HG03439 (cell line): Measurements from ENCODE around the gene LARP1.
"Not testable (repeated sequence)": the region's sequence is repeated elsewhere in the genome, so short reads cannot be mapped to it uniquely, and the experiment has no call there.

Source experiments
- ATAC-seq: cut with Tn5 transposase; IDR thresholded peaks from one replicate; pipeline ENCODE4 v1.9.1; 2021; ENCODE audit warnings: mild to moderate bottlenecking, moderate library complexity; ENCODE audit not compliant: unreplicated experiment

Gene LARP1

GRCh38 chr5:154759868-154760267, 4.7 kb downstream of the LARP1 start:
- ATAC-seq = not testable (repeated sequence)

DNA sequence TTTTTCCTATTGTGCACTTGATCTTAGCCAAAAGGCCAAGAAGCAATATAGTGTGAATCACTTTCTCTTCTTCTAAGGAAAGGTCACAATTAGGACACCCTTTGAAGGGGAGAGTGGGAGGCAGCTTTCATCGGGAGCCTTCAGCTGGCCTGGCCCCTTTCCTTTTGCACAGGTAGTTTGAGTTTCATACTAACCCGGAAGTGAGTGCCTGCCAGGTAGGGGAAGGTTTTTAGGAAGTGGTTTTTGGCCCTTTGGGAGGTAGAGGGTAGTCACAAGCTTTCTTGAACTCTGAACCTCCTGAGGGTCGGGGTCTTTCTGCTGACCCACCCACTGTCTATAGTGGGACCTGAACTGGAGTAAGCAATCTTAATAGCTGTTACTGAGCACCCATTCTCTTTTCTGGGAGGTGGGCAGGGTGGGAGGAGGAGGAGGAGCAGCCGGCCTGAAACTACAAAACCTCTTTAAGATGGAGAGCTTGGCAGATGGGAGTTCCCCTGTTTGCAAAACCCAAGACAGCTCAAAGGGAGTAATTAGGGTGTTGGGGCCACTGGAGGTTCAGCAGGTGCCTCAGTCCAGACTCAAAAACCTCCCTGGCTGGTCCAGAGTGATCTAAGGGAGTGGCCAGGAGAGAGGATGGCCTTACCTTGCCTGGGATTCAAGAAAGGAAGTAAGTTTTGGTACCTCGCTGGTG, 6.0 kb downstream of the LARP1 start:
- peak; percentile 44 for ATAC-seq

GRCh38 chr5:154762261-154762660, 7.1 kb downstream of the LARP1 start:
- ATAC-seq = no peak

DNA sequence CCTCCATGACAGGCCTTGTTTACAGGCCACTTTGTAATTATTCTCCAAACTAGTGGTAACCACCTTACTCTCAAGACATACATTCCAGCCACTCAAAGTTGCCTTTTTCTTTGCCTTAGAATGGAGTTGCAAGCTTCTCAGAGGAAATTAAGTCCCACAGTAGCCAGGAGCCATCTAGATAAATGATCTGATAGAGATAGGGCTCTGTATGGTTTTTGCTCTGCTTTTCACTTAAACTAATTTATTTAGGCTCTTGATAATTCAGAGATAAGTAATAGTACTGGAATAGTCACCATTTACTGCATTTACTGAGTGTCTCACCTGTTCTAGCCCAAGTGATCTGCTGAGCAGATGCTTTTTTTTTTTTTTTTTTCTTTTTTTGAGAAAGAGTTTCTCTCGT, 7.5 kb downstream of the LARP1 start:
- ATAC-seq = no peak

- no peak for ATAC-seq
These were observed 9.8 kb downstream of the LARP1 start for GRCh38 chr5:154764967-154765366.

GRCh38 chr5:154765396-154765925, 10.3 kb downstream of the LARP1 start:
- ATAC-seq = no peak

GRCh38 chr5:154766558-154767281, 11.5 kb downstream of the LARP1 start:
- ATAC-seq = no peak

GRCh38 chr5:154767576-154767975, 12.4 kb downstream of the LARP1 start:
- no peak for ATAC-seq

DNA sequence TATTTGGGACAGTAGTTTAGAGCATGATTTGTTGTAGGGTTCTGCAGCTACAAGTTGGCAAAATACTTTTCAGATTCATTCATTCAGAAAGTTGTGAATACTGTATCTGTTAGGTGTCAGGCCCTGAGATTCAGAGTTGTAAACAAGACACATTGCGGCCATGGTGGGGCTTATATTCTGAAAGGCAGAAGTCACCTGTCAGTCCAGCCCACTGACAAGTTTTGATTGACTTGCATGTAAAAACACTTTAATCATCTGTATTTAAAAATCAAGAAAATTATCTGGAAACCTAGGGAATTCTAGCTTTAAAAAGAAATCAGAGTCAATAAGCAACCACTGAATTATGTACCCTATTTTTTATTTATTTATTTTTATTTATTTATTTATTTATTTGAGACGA, 13.0 kb downstream of the LARP1 start:
- no peak for ATAC-seq

GRCh38 chr5:154770111-154770510, 14.9 kb downstream of the LARP1 start:
- ATAC-seq = no peak

DNA sequence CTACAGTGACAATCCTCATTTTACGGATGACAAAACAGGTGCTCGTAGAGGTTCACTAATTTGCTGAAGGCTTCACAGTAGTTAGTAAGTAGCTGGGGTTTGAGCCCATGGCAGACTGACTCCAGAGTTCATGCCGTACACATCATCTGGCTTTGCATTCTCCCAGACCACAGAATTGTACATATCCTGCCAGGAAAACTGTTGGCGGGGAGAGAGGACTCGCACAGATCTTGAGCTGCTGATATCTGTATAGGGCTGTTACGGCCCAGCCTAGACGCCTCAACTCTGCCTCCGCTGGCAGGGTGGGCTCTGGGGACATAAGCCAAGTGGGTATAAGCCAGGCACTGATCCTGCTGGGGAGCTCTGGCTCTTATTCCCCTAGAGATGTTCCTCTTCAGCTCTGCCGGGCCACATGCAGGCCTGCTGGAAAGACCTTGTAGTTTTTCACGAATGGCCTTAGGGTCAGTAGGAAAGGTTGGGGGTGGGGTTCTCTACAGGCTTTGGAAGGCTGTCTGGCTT, 16.3 kb downstream of the LARP1 start:
- no peak for ATAC-seq

DNA sequence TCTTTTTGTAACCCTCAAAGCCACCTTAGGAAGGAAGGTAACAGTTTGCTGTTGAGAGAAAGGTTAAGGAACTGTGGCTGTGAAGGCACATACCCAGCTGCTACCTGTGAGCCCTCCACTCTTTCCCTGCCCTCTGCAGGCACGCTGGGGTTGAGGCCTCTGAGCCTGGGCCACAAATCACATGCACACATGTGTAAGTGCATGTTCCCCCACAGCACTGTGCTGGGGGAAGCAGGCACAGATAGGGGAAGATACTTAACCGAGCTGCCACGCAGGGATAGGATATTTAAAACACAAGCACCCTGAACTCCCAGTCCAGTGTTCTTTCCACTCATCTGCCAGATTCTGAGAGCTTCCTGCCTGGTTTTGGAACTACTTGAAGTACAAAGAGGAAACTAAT, 18.1 kb downstream of the LARP1 start:
- no peak for ATAC-seq

- no peak for ATAC-seq
These were observed 21.0 kb downstream of the LARP1 start for GRCh38 chr5:154776167-154776566.

DNA sequence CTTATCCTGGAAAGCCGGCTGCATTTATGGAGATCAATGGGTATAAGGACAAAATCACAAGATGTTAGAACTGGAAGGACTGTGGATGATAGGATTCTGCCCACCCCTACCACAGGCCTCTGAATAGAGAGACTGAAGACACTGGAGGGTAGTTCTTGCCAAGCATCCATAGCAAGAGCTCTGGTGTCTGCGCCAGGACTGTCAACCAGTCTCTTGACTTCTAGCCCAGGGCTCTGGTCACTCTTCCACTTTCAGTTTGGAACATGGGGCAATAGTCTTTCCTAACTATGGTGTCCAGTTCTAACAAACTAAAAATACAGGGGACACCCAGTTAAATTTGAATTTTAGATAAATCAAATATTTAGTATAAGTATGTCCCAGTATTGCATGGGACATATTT, 23.4 kb downstream of the LARP1 start:
- ATAC-seq = no peak

DNA sequence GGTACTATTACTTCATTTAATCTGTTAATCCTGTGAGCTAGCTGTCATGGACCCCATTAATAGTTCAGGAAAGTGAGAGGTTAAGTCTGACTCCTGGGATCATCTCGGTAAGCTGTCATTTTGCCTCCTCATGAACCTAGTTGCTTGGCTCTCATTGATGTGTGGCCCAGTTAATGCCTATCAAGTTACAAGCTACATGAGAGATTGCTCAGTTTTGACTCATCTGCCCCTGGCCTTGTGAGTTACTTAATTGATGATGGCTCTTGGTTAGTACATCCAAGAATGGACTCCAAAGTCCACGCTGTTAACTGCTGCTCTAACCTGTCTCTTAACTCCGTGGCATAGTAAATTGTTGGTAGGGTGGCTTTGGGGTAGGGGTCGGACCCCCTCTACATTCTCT, 23.9 kb downstream of the LARP1 start:
- ATAC-seq = no peak

DNA sequence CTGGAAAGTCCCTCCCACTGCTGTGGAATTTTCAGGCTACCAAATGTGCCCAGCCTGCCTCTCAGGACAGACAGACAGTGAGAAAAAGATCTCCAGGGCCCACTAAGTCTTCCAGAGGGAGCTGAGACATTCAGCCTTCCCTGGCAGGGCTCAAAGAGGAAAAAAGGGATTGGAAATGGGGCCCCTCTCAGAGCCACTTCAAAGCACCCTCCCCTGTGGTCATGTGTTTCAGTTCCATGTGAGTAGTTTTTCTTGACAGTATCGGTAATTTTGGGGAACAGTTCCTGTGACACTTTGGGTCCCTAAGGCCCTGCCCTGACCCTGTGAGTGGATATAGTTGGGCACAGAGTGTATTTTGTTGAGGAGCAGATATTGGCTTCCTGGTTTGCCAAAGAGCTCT, 25.0 kb downstream of the LARP1 start:
- ATAC-seq = no peak

GRCh38 chr5:154782326-154782725, 27.1 kb downstream of the LARP1 start:
- ATAC-seq = no peak

DNA sequence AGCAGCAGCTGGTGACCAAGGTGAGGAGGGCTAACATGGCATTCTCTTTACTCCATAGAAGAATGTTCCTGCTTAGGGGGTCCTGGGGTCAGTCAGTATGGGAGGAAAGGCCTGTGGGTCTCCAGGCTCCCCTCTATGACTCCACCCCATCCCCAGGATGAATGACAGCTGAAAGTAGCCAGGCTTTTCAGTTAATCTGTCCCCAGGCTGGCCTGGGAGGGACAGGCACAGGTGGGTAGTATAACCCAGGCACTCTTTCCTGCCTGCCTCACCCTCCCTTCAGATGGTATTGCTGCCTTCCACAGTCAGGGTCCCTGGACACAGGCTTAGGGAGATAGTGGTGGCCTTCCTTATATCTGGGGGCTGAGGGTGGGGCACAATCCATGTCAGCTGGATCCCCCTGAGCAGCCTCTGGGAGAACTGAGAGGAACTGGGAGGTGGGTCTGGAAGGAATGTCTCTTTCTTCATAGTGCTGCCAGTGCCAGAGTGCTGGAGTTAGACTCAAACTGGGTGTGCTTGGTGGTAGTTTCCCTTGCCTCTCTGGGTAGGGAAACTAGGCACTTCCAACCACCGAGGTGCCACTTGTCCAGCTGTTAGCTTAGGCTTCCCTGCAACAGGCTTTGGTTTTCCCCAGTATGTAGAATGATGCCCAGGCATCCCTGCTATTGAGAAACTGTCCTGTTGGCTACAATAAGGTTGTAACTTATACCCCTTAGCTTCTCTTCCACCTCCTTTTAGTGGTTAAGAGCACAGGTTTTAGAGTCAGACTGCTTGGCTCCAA, 27.8 kb downstream of the LARP1 start:
- no peak for ATAC-seq

GRCh38 chr5:154783774-154784460, 28.7 kb downstream of the LARP1 start:
- peak; percentile 58 for ATAC-seq

GRCh38 chr5:154784856-154785255, 29.7 kb downstream of the LARP1 start:
- no peak for ATAC-seq

DNA sequence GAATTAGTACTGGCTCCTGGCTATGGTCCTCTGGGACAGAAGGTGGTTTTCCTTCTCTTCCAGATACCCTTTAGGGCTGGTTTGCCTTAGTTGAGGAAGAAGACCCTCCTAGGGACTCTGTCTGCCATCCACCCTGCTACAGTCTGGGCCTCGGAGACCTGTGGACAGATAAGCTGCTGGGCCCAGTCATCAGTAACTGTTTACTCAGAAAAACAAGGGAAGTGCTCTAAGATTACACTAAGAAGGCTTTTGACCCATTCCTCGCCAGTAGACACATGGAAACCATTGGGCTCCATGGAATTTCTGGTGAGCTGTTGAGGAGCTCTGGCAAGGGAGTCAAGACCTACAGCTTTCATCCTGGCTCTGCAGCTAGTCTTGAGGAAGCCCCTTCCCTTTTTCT, 31.2 kb downstream of the LARP1 start:
- ATAC-seq = no peak
